Measurements from ENCODE around the gene ADARB2. TPM values are rescaled to one million over a fixed set of nuclear protein-coding genes. Genes with fewer than 3 reads are reported as not detected.
A peak's percentile ranks its signal among the peaks of the same experiment; 100 is the strongest.

ADARB2 gene
- total RNA-seq, 1 donor from 2014 or later, result not detected

DNA sequence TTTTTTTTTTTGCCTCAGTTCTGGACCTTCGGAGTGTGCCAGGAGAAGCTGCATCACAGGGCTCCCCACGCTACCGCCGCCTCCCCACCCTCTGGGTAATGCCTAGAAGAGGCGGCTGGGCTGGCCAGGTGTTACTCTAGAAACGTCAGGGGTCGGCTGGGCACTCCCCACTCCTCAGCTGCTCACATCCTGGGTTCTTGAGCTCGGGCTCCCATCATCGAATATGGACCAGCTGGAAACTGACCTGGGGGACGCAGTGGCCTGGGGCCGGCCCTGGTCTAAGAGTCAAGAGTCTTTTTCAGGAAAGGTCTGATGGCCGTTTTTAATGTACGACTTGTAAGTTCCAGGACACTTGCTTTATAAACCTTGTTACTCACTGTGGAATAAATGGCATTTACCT is 354.6 kb downstream of the ADARB2 start:
- DNase-seq, result no peak

DNA sequence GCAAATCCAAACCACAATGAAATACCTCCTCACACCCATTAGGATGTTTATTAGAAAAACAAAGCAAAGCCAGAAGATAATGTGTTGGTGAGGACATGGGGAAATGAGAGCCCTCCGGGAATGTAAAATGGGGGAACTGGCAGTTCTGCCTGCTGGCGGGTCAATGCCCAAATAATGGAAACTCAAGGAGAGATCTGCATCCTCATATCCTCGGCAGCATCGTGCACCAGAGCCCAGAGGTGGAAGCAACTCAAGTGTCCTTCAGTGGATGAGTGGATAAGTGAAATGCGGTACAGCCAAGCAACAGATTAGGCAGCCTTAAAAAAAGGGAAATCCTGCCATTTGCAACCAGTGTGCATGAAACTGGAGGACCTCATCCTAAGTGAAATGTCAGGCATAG is 356.0 kb downstream of the ADARB2 start:
- no peak for DNase-seq

- DNase-seq, result no peak
Observed at GRCh38 chr10:1380088-1380671, 357.1 kb downstream of the ADARB2 start.

GRCh38 chr10:1379601-1380000 is 357.7 kb downstream of the ADARB2 start:
- DNase-seq, result no peak

- no peak for DNase-seq
Observed at GRCh38 chr10:1378473-1378872, 358.9 kb downstream of the ADARB2 start.

DNA sequence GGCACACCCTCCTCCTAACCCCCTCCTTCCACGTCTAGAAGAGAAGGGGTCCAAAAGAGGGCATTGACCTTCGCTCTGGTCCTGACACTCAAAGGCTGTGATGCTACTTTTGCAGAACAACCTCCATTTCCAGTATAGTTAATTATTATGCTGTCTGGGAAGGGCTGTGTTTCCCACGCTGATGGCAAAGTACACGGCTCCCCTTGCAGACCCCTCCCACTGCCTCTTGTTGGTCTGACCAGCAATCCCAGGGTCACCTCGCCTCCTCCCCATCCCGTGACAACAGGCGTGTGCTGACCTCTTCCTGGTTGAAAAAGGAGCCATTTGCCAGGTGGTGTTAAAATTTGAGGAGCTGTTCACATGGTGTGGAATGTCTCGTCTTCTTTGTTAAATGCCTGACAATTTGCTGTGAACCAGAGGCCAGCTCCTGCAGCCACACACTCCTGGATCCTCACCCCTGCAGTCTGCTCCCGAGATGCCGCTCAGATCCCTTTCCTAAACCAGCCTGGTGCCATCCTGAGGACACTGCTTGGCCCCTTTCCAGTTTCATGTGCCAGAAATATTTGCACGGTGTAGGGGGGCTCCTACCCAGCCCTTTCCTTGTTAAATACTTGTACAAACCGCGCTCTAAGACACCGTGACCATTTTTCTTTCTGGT is 359.5 kb downstream of the ADARB2 start:
- no peak for DNase-seq

- DNase-seq, result no peak
Observed at GRCh38 chr10:1377231-1377630, 360.1 kb downstream of the ADARB2 start.

DNA sequence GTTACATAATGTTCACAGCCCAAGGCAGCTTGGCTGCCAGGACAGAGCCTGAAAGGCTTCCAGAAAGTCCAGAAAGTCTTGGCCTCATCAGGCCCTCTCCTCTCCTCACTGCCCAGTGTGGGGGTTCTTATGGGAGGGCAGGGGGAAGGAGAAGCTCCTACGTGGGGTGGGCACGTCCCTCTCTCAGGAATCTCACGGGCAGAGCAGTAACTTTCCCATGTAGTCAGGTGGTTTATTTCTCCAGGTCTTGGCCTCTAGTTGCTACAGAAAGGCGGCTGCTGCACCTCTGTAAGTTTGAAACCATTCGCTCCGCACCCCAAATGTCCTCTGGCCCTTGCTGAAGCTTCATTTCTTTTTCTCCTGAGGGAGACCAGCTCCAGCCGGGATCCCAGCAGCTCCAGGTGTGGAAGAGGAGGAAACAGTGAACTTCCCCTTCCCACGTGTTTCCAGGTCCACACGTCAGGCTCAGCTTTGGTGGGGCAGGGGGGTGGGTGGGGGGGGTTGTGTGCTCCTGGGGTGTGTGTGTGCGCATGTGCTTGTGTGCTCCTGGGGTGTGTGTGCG is 360.9 kb downstream of the ADARB2 start:
- no peak for DNase-seq

DNA sequence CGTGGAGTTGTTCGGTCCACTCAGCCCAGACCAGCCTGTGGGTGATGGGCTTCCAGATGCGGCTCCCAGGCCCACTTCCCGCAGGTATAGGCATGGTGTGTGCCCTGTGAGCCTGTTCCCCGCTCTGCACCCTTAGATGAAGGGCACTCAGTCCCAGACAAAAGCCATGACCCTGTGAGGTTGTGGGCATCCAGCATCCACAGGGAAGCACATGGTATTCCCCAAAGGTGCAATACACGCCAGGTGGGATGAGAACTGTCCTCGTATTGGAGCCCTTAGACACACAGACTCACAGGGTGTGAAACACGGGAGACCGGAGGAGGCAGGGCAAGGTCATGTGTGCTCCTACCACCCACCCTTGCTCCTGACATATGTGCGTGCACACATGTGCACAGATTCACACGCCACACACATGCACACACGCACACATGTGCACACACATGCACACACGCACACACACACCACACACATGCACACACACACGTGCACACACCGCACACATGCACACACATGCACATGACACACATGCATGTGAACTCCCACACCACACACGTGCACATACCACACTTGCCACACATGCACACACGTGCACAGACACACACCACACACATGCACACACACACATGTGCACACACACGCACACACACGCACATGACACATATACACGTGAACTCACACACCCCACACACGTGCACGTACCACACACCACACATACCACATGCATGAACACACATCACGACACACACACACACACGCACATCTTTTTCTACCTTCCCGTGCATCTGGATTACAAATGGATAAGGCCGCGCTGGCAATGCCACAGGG is 361.8 kb downstream of the ADARB2 start:
- no peak for DNase-seq

DNA sequence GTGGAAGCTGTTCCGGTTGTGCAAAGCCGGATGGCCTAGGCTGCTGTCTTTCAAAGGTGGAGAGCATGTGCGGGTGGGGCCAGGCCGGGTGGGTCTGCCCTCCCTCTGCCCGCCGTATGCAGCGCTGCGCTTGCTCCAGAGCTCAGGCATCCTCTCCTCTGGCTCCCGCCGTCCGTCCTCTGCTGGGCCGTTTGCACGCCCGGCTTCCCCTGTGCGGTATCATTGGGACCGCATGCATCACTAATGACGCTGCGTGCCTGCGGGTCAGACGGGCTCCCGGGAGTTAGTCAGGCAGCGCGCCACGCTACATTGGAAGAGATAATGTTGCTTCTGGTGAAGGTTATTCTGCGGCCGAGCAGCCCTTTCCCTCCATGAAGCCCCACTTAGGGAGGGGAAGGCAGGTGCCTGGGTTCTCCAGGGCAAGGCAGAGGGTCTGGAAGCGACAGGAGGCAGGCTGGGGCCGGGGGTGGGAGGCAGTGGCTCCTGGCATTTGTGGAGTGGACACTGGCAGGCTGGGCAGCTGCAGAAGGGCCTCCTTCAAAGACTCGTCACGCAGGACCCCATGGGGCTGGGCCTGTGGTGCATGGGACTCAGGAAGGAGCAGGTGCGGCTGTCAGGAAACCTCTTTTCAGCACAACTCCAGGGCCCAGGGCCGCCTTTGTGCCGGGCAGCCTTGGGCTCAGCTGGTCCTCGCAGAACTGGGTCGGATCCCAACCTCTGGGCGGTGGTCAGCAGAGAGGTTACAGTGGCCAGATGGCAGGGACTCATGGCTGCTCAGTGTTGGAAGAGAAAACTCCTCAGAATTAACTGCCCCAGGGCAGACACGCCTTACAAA is 362.6 kb downstream of the ADARB2 start:
- no peak for DNase-seq

DNA sequence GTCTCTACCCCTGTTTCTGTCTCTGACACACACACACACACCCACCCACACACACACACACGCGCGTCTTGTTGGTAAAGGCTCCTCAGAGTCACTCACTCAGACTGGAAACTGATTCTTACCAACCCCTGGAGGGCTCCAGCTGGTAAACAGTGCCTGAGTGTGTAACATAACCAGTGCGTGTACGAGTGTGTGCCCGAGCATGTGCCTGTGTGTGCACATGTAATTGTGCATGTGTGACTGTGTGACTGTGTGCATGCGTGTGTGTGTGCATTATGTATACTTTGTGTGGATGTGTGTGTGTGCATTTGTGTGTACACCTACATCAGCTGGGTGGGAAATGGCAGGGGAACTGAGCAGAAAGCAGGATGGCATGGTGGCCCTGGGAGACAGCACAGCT is 364.0 kb downstream of the ADARB2 start:
- no peak for DNase-seq

- no peak for DNase-seq
Observed at GRCh38 chr10:1372212-1372611, 365.1 kb downstream of the ADARB2 start.

DNA sequence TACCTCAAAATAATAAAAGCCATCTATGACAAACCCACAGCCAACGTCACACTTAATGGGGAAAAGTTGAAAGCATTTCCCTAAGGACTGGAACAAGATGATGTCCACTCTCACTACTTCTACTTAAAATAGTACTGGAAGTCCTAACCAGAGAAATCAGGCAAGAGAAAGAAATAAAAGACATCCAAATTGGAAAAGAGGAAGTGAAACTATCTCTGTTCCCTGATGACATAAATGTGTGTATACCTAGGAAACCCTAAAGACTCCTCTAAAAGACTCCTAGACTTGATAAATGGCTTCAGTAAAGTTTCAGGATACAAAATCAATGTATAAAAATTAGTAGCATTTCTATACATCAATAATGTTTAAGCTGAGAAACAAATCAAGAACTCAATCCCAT is 367.0 kb downstream of the ADARB2 start:
- no peak for DNase-seq

- DNase-seq, result no peak
Observed at GRCh38 chr10:1369665-1370064, 367.7 kb downstream of the ADARB2 start.

- no peak for DNase-seq
Observed at GRCh38 chr10:1369197-1369596, 368.1 kb downstream of the ADARB2 start.

GRCh38 chr10:1368842-1369171 is 368.5 kb downstream of the ADARB2 start:
- DNase-seq, result peak; percentile 18

GRCh38 chr10:1367938-1368841 is 369.1 kb downstream of the ADARB2 start:
- DNase-seq, result no peak

DNA sequence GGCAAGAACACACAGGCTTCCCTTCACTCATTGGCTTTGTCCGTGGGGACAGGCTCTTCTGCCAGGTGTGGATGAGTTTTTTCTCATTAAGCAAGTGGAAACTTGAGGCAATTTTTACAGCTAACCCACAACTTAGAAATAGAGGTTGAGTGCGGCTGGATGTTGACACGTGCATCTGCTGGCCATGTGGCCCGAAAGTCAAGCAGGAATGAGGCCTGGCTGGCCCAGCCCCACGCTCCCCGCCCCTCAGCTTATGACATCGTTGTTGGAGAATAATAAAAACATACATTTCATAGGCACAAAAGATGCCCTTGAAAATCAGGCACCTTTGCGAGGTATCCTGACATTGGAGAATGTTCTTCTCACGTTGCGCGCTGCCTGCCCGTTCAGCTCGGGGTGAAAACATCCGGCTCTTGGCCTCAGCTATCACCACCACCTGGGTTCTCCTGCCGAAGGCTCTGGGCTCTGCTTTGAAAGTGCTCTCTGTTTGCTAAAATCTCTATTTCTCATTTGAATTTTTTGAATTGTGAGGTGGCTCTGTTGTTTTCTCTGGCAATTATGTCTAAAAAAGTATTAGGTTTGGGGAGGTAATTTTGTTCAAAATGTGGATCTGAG is 370.4 kb downstream of the ADARB2 start:
- no peak for DNase-seq

DNA sequence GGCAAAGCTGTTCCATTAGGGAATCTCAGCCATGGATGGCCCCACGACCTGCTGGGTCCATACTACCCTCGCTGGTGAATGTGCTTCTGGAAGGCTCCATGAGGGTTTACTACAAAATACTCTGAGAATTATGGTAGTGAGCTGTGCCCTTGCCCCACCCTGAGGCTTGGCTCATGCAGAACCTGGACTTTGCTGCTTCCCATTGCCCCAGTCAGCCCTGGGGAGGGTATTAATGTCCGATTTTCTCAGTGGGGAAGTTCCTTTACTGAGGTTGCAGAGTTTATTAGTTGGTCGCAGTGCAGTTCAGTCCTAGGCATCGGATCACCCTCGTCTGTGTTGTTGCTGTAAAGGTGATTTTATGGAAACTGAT is 371.0 kb downstream of the ADARB2 start:
- no peak for DNase-seq

DNA sequence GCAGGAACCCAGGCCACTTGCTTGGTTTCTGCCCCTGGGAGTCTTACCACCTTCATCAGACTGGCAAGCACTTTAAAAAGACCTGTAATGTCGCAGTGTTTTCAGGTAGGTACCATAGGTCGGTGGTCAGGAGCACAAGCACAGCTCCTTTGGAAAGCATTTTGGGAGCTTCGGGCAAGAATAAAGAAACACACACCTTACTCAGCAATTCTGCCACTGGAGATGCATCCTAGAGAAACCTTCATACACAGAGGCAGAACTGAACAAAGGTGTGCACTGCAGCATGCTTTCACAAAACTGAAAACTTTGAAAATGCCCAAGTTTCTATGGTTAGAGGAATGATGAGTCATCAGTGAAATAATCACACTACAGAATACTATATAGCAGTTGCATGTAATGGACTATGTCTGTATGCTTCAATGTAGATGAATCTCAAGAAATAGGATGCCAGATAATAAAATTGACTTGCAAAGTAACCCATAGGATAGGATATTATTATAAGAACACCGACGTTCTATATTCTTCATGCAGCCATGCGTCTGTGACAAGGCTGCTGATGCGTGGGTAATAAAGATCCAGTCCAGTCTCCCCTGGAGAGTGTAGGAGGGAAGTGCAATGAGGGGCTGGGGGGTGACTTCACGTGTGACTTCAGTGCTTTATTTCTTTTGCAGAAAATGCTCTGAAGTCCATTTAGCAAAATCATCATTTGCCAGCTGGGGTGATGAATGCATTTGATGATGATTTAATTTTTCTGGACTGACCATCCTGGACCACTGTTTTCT is 371.6 kb downstream of the ADARB2 start:
- no peak for DNase-seq

All from dermis blood vessel endothelial cell (primary cell).